Testis (tissue), 2 donors: ENCODE data around the gene DLX4.

Experiments
- CTCF ChIP-seq, 3 experiments: fragments of 450-650 bp in 2 of 3; fragments of 200-600 bp in 1 of 3; sonication (generic) in 1 of 3; IDR thresholded peaks; one replicate each; pipeline ENCODE4 v1.5.1; 2016 to 2019; ENCODE audit warnings: antibody characterized with exemption in 3 of 3, mild to moderate bottlenecking in 2 of 3, moderate library complexity in 1 of 3
- POLR2A ChIP-seq: fragments of 450-650 bp; IDR thresholded peaks from one replicate; pipeline ENCODE4 v1.6.1; 2017; ENCODE audit warnings: antibody characterized with exemption, mild to moderate bottlenecking, moderate library complexity

GRCh38 chr17:49979748-49980479, 10.9 kb downstream of the DLX4 start:
- TF ChIP-seq CTCF (IDR thresholded peaks at IDR 0.05) = no peak
- TF ChIP-seq POLR2A = no peak
